H1 (cell line): ENCODE data around the gene LIMS1. TPM values are rescaled to one million over a fixed set of nuclear protein-coding genes. Genes with fewer than 3 reads are reported as not detected.
"Not testable (repeated sequence)": the region's sequence is repeated elsewhere in the genome, so short reads cannot be mapped to it uniquely, and the experiment has no call there.

Experiments used
- CTCF ChIA-PET: fragments of 300-600 bp; sonication (Branson Sonifier 250); formaldehyde crosslinking; loops from one replicate; lab custom pipeline; 2021; ENCODE audit not compliant: partially characterized antibody; lab: Charles Lee
- POLR2A ChIA-PET: fragments of 300-600 bp; sonication (Branson Sonifier 250); formaldehyde crosslinking; loops from one replicate; lab custom pipeline; 2021; ENCODE audit warnings: inconsistent platforms; ENCODE audit not compliant: partially characterized antibody; lab: Charles Lee
- DNase-seq, 2 experiments: peaks; one replicate each; pipeline versions ENCODE4 v3.0.0 to v3.0.0-alpha.2; 2010 to 2022; ENCODE audit warnings: low spot score in 2 of 2, low read depth in 1 of 2, mixed read lengths in 1 of 2
- FAIRE-seq: peaks from 2 replicates; lab custom pipeline; 2011; peaks lifted over from hg19 to GRCh38; lab: Jason Lieb, UNC
- H2AFZ ChIP-seq: 2 replicates; pipeline ENCODE4 v1.8.1; 2012; ENCODE audit warnings: low read length, inconsistent platforms
- H2AK5ac ChIP-seq: 2 replicates; pipeline ENCODE4 v1.6.1; 2013; ENCODE audit warnings: low read depth, low read length
- H2BK120ac ChIP-seq: replicated peaks from 2 replicates; pipeline ENCODE3; 2013; ENCODE audit warnings: low read depth, low read length, inconsistent platforms
- H2BK12ac ChIP-seq: 2 replicates; pipeline ENCODE4 v1.6.1; 2013; ENCODE audit warnings: low read depth, low read length
- H2BK15ac ChIP-seq: 2 replicates; pipeline ENCODE4 v1.6.1; 2013; ENCODE audit warnings: low read length
- H2BK20ac ChIP-seq: 2 replicates; pipeline ENCODE4 v1.6.1; 2013; ENCODE audit warnings: low read length
- H2BK5ac ChIP-seq: 2 replicates; pipeline ENCODE4 v1.6.1; 2013; ENCODE audit warnings: low read depth, low read length
- H3K14ac ChIP-seq: 2 replicates; pipeline ENCODE4 v1.6.1; 2013; ENCODE audit warnings: inconsistent platforms; ENCODE audit not compliant: insufficient read length
- H3K18ac ChIP-seq: 2 replicates; pipeline ENCODE4 v1.6.1; 2013; ENCODE audit warnings: low read length; ENCODE audit errors: extremely low read depth
- H3K23ac ChIP-seq: 2 replicates; pipeline ENCODE4 v1.6.1; 2013; ENCODE audit warnings: inconsistent platforms; ENCODE audit not compliant: insufficient read length
- H3K23me2 ChIP-seq: 2 replicates; pipeline ENCODE4 v1.6.1; 2013; ENCODE audit warnings: low read depth, low read length
- H3K27ac ChIP-seq: 2 replicates; pipeline ENCODE4 v1.6.1; 2011; ENCODE audit warnings: low read depth, low read length, inconsistent platforms
- H3K27me3 ChIP-seq, 4 experiments: replicated peaks in 1 of 4; 1 replicate in 1 of 4; 2 replicates in 3 of 4; pipeline versions ENCODE4 v1.6.1 to v1.8.1; 2011 to 2013; ENCODE audit warnings: low read length in 3 of 4, mild to moderate bottlenecking in 3 of 4, inconsistent platforms in 2 of 4, mixed read lengths in 2 of 4, moderate library complexity in 1 of 4; ENCODE audit not compliant: control insufficient read depth in 3 of 4, insufficient read depth in 3 of 4; ENCODE audit errors: extremely low read depth in 1 of 4
- H3K36me3 ChIP-seq, 4 experiments: 2 replicates each; pipeline versions ENCODE4 v1.6.1 to v1.8.1; 2011 to 2013; ENCODE audit warnings: mild to moderate bottlenecking in 4 of 4, low read length in 3 of 4, moderate library complexity in 2 of 4, control low read depth in 1 of 4, inconsistent platforms in 1 of 4; ENCODE audit not compliant: insufficient read depth in 4 of 4, control insufficient read depth in 2 of 4
- H3K4ac ChIP-seq: replicated peaks from 2 replicates; pipeline ENCODE3; 2013; ENCODE audit warnings: low read length, low read depth, mixed read lengths, inconsistent platforms; ENCODE audit not compliant: insufficient read length
- H3K4me1 ChIP-seq, 4 experiments: replicated peaks in 1 of 4; 1 replicate in 1 of 4; 2 replicates in 3 of 4; pipeline versions ENCODE4 v1.6.1 to v1.8.1; 2011 to 2013; ENCODE audit warnings: low read length in 3 of 4, inconsistent platforms in 2 of 4, mixed read lengths in 1 of 4; ENCODE audit not compliant: insufficient read depth in 4 of 4, control insufficient read depth in 3 of 4
- H3K4me2 ChIP-seq, 2 experiments: 2 replicates each; pipeline versions ENCODE4 v1.6.1 to v1.8.1; 2011 to 2013; ENCODE audit warnings: low read depth in 2 of 2, low read length in 2 of 2, control low read depth in 1 of 2, inconsistent platforms in 1 of 2, mild to moderate bottlenecking in 1 of 2; ENCODE audit not compliant: insufficient read depth in 1 of 2
- H3K4me3 ChIP-seq, 4 experiments: fragments of 200-600, 300-600 bp in 1 of 4; sonication (generic), shearing (Covaris generic), sonication (Bioruptor Twin) in 1 of 4; 2 replicates each; pipeline versions ENCODE4 v1.5.1 to v1.8.1; 2011 to 2016; ENCODE audit warnings: low read length in 4 of 4, low read depth in 3 of 4, control low read depth in 2 of 4, inconsistent platforms in 2 of 4, mild to moderate bottlenecking in 2 of 4, mixed read lengths in 1 of 4, moderate library complexity in 1 of 4; ENCODE audit not compliant: insufficient read depth in 2 of 4; ENCODE audit errors: extremely low read depth in 1 of 4
- H3K56ac ChIP-seq: replicated peaks from 2 replicates; pipeline ENCODE3; 2013; ENCODE audit warnings: low read depth, mild to moderate bottlenecking, mixed read lengths, low read length, inconsistent platforms; ENCODE audit not compliant: insufficient read length
- H3K79me1 ChIP-seq: 2 replicates; pipeline ENCODE4 v1.6.1; 2013; ENCODE audit warnings: low read depth, low read length, control low read depth
- H3K79me2 ChIP-seq, 2 experiments: 2 replicates each; pipeline versions ENCODE4 v1.6.1 to v1.8.1; 2012 to 2013; ENCODE audit warnings: low read length in 2 of 2, mild to moderate bottlenecking in 2 of 2, inconsistent platforms in 1 of 2; ENCODE audit not compliant: insufficient read depth in 2 of 2, control insufficient read depth in 1 of 2
- H3K9ac ChIP-seq, 4 experiments: replicated peaks in 1 of 4; 1 replicate in 1 of 4; 2 replicates in 3 of 4; pipeline versions ENCODE4 v1.6.1 to v1.8.1; 2011 to 2013; ENCODE audit warnings: low read depth in 3 of 4, low read length in 3 of 4, control low read depth in 2 of 4, mild to moderate bottlenecking in 2 of 4, moderate library complexity in 2 of 4, inconsistent platforms in 1 of 4; ENCODE audit errors: extremely low read depth in 1 of 4
- H3K9me3 ChIP-seq, 2 experiments: 2 replicates each; pipeline versions ENCODE4 v1.6.1 to v1.8.1; 2012 to 2013; ENCODE audit warnings: mild to moderate bottlenecking in 2 of 2, moderate library complexity in 2 of 2, control low read depth in 1 of 2, inconsistent platforms in 1 of 2, low read depth in 1 of 2, low read length in 1 of 2, mixed read lengths in 1 of 2; ENCODE audit not compliant: insufficient read depth in 2 of 2
- H4K20me1 ChIP-seq, 2 experiments: replicated peaks in 1 of 2; 2 replicates each; pipeline versions ENCODE3 to v1.8.1; 2011 to 2013; ENCODE audit warnings: inconsistent platforms in 2 of 2, low read length in 2 of 2, mild to moderate bottlenecking in 1 of 2; ENCODE audit not compliant: insufficient read depth in 2 of 2, control insufficient read depth in 1 of 2
- H4K5ac ChIP-seq: 2 replicates; pipeline ENCODE4 v1.6.1; 2013; ENCODE audit warnings: low read length, low read depth, mixed read lengths, inconsistent platforms; ENCODE audit not compliant: insufficient read length
- H4K8ac ChIP-seq: 2 replicates; pipeline ENCODE4 v1.8.0; 2013; ENCODE audit warnings: mild to moderate bottlenecking, moderate library complexity, low read length, inconsistent platforms; ENCODE audit not compliant: insufficient read depth; ENCODE audit errors: extremely low read depth
- H4K91ac ChIP-seq: replicated peaks from 2 replicates; pipeline ENCODE3; 2013; ENCODE audit warnings: low read length, mixed read lengths, inconsistent platforms; ENCODE audit not compliant: insufficient read length
- WGBS, 2 experiments: shearing (Covaris generic) in 1 of 2; methylation state at CpG; one replicate each; pipeline versions ENCODE4 v1.1.6 to v1.1.7; 2013 to 2015; ENCODE audit warnings: low lambda C conversion rate in 2 of 2, mixed read lengths in 2 of 2, inconsistent platforms in 1 of 2, low coverage in 1 of 2, missing lambda C conversion rate in 1 of 2; ENCODE audit not compliant: insufficient replicate concordance in 2 of 2, insufficient coverage in 1 of 2, insufficient read length in 1 of 2; ENCODE audit errors: extremely low coverage in 1 of 2, missing lambda C conversion rate in 1 of 2; 5-methylcytosine and 5-hydroxymethylcytosine counted together
- polyA plus RNA-seq, 7 experiments: library from polyadenylated mRNA; depleted of rRNA in 3 of 7; stranded (reverse) in 5 of 7; unstranded in 2 of 7; fragments of >200 nt in 5 of 7; fragments of 200-250 nt in 2 of 7; gene quantifications; 1 replicate in 5 of 7; 2 replicates in 1 of 7; 4 replicates in 1 of 7; pipeline versions ENCODE4 v1.2.1 to v1.2.3, GENCODE V29; 2011 to 2013; ENCODE audit warnings: missing spikeins in 2 of 7, mixed read lengths in 2 of 7
- total RNA-seq: library from RNA; stranded (reverse); fragmentation: NEBNext Ultra II Directional; extraction: Animal tissue kit (Norgen Biotek cat#: 25700); gene quantifications from 2 replicates; pipeline ENCODE4 v1.2.1, GENCODE V29; 2021

LIMS1 gene
- total and polyA plus RNA-seq, 2 of the 8 experiments (the other 6 are each of a cell fraction or from before 2014, with no cell fraction given), result 24.1 to 36.7 TPM

GRCh38 chr2:108656282-108656681 lies 122.0 kb downstream of the LIMS1 start:
- H2BK120ac ChIP-seq, H2BK12ac ChIP-seq, H3K9me3 ChIP-seq, H3K27ac ChIP-seq, H3K4me1 ChIP-seq, H2BK15ac ChIP-seq, H3K4me2 ChIP-seq, H4K8ac ChIP-seq, H2BK20ac ChIP-seq, CTCF ChIA-PET, H3K79me2 ChIP-seq, POLR2A ChIA-PET, H3K23ac ChIP-seq, DNase-seq, H3K4ac ChIP-seq, H3K56ac ChIP-seq, H2AFZ ChIP-seq, H3K18ac ChIP-seq, H3K14ac ChIP-seq, FAIRE-seq, H4K20me1 ChIP-seq, H3K79me1 ChIP-seq, H2BK5ac ChIP-seq, H4K5ac ChIP-seq, H3K23me2 ChIP-seq, H4K91ac ChIP-seq, H2AK5ac ChIP-seq, H3K36me3 ChIP-seq, H3K27me3 ChIP-seq, H3K9ac ChIP-seq, H3K4me3 ChIP-seq: not testable (repeated sequence)

GRCh38 chr2:108657517-108657916 lies 123.2 kb downstream of the LIMS1 start:
- POLR2A ChIA-PET, H3K14ac ChIP-seq, H2BK120ac ChIP-seq, H3K4ac ChIP-seq, H3K18ac ChIP-seq, H3K4me1 ChIP-seq, H3K23ac ChIP-seq, H2BK15ac ChIP-seq, H4K91ac ChIP-seq, H4K8ac ChIP-seq, H2AK5ac ChIP-seq, H3K56ac ChIP-seq, H3K79me1 ChIP-seq, H3K4me2 ChIP-seq, H3K79me2 ChIP-seq, DNase-seq, H3K27me3 ChIP-seq, H2BK12ac ChIP-seq, H2BK20ac ChIP-seq, H3K36me3 ChIP-seq, H3K23me2 ChIP-seq, H4K5ac ChIP-seq, H2BK5ac ChIP-seq, H3K27ac ChIP-seq, H2AFZ ChIP-seq, H3K4me3 ChIP-seq, FAIRE-seq, H3K9me3 ChIP-seq, CTCF ChIA-PET, H3K9ac ChIP-seq, H4K20me1 ChIP-seq: not testable (repeated sequence)
- 99% methylated on average over 4 of the region's 4 CpGs; no CpG with 5 or more reads in 1 of the 2 experiments for WGBS, 2 experiments
